Stimulated activated naive B cell treated with anti-CD40 and anti-IgM and Interleukin-4, amounts not matched to agents 10 μg/mL and 1 μg/mL and 100 μg/mL, for 72 hours (primary cell): ENCODE measurements around the gene NPW.
A peak's percentile ranks its signal among the peaks of the same experiment; 100 is the strongest.

Experiments used
- ATAC-seq, 2 donors: fragments of 150-1000 bp; cut with Tn5 transposase; replicated peaks; 2 replicates each; pipeline ENCODE4 v1.10.0; 2021; ENCODE audit warnings: moderate library complexity in 1 of 2
- DNase-seq: peaks from one replicate; pipeline ENCODE4 v3.0.0; 2021
- H3K27ac Mint-ChIP-seq: one replicate; pipeline ENCODE4 v1.8.0; 2022; ENCODE audit warnings: mild to moderate bottlenecking, mixed read lengths
- H3K27me3 Mint-ChIP-seq, 2 donors: one replicate each; pipeline ENCODE4 v1.8.0; 2022; ENCODE audit warnings: mixed read lengths in 2 of 2
- H3K36me3 Mint-ChIP-seq, 2 donors: one replicate each; pipeline ENCODE4 v1.8.0; 2022; ENCODE audit warnings: mixed read lengths in 2 of 2, mild to moderate bottlenecking in 1 of 2
- H3K4me1 Mint-ChIP-seq, 2 donors: one replicate each; pipeline ENCODE4 v1.8.0; 2022; ENCODE audit warnings: mixed read lengths in 2 of 2, mild to moderate bottlenecking in 1 of 2
- H3K4me3 Mint-ChIP-seq, 2 donors: one replicate each; pipeline ENCODE4 v1.8.0; 2022; ENCODE audit warnings: mild to moderate bottlenecking in 2 of 2, mixed read lengths in 2 of 2, moderate library complexity in 1 of 2
- H3K9me3 Mint-ChIP-seq, 2 donors: one replicate each; pipeline ENCODE4 v1.8.0; 2022; ENCODE audit warnings: mixed read lengths in 2 of 2, mild to moderate bottlenecking in 1 of 2

Gene NPW

GRCh38 chr16:2019518-2019920 lies at the start of gene NPW:
Gene NPW, plus strand, starts transcription at chr16:2019785.
- peak within 1 kb of the TSS; percentile 59 to 79 for H3K4me3 Mint-ChIP-seq
- H3K4me1 Mint-ChIP-seq = peaks cover 17 to 22% of the 10 kb centered on the region in 2 donors
- peak within 1 kb of the TSS; percentile 69 for H3K27ac Mint-ChIP-seq
- H3K9me3 Mint-ChIP-seq = no peaks in the 10 kb centered on the region
- DNase-seq (no peak), ATAC-seq (peak; percentile 26)
- H3K27me3 Mint-ChIP-seq = peaks cover 32 to 50% of the 10 kb centered on the region in 2 donors
- peaks cover 0 to 6% of the 10 kb centered on the region in 2 donors for H3K36me3 Mint-ChIP-seq

GRCh38 chr16:1971796-1972489 lies 47.6 kb upstream of the NPW start, which contains the start of gene TBL3:
Gene TBL3, plus strand, starts transcription at chr16:1972053. Its CDS starts 112 bp downstream, at chr16:1972165.
- no peaks in the 10 kb centered on the region for H3K9me3 Mint-ChIP-seq
- H3K36me3 Mint-ChIP-seq = peaks cover 36 to 56% of the 10 kb centered on the region in 2 donors
- peak within 1 kb of the TSS; percentile 98 to 100 for H3K4me3 Mint-ChIP-seq

GRCh38 chr16:1972490-1972877 lies 47.1 kb upstream of the NPW start:
- Mint-ChIP-seq H3K27me3 (peaks cover 6 to 10% of the 10 kb centered on the region in 2 donors), H3K36me3 (peaks cover 39 to 57% of the 10 kb centered on the region in 2 donors), H3K9me3 (no peaks in the 10 kb centered on the region), H3K27ac (peak overlapping the region; percentile 98), H3K4me3 (peak overlapping the region; percentile 98 to 100), H3K4me1 (peaks cover 24 to 42% of the 10 kb centered on the region in 2 donors)
- DNase-seq (no peak), ATAC-seq (peak in 1 of 2 donors; percentile 10)

More at GRCh38 chr16:1971796-1972489, 47.6 kb upstream of the NPW start, which contains the start of gene TBL3:
- Mint-ChIP-seq H3K27ac (peak within 1 kb of the TSS; percentile 98), H3K27me3 (peaks cover 4 to 8% of the 10 kb centered on the region in 2 donors), H3K4me1 (peaks cover 24 to 45% of the 10 kb centered on the region in 2 donors)
- DNase-seq (peak; percentile 94), ATAC-seq (peak; percentile 97 to 98)

GRCh38 chr16:1973461-1974156 lies 46.0 kb upstream of the NPW start:
- no peak for ATAC-seq

GRCh38 chr16:1974157-1975070 lies 45.2 kb upstream of the NPW start:
- no peak for DNase-seq
- peaks cover 26 to 42% of the 10 kb centered on the region in 2 donors for H3K4me1 Mint-ChIP-seq
- H3K27ac Mint-ChIP-seq = peak overlapping the region; percentile 25
- no peak for ATAC-seq
- no peaks in the 10 kb centered on the region for H3K9me3 Mint-ChIP-seq
- peak overlapping the region in 1 of 2 donors; percentile 39 for H3K4me3 Mint-ChIP-seq
- peaks cover 51 to 68% of the 10 kb centered on the region in 2 donors for H3K36me3 Mint-ChIP-seq
- H3K27me3 Mint-ChIP-seq = peaks cover 16% of the 10 kb centered on the region in 2 donors

More at GRCh38 chr16:1973461-1974156, 46.0 kb upstream of the NPW start:
- no peak for DNase-seq
- Mint-ChIP-seq H3K36me3 (peaks cover 47 to 63% of the 10 kb centered on the region in 2 donors), H3K4me3 (peak overlapping the region; percentile 29 to 100), H3K27ac (no peak overlapping the region), H3K9me3 (no peaks in the 10 kb centered on the region), H3K4me1 (peaks cover 24 to 39% of the 10 kb centered on the region in 2 donors), H3K27me3 (peaks cover 13 to 14% of the 10 kb centered on the region in 2 donors)

GRCh38 chr16:1975432-1976215 lies 44.0 kb upstream of the NPW start:
- Mint-ChIP-seq H3K27me3 (peaks cover 18 to 24% of the 10 kb centered on the region in 2 donors), H3K27ac (peak overlapping the region; percentile 62), H3K36me3 (peaks cover 54 to 71% of the 10 kb centered on the region in 2 donors), H3K4me3 (no peak overlapping the region), H3K9me3 (no peaks in the 10 kb centered on the region), H3K4me1 (peaks cover 28 to 48% of the 10 kb centered on the region in 2 donors)
- ATAC-seq (no peak), DNase-seq (no peak)

GRCh38 chr16:1976216-1976520 lies 43.4 kb upstream of the NPW start:
- ATAC-seq (no peak), DNase-seq (no peak)
- H3K4me1 Mint-ChIP-seq = peaks cover 27 to 48% of the 10 kb centered on the region in 2 donors
- no peaks in the 10 kb centered on the region for H3K9me3 Mint-ChIP-seq
- peaks cover 53 to 67% of the 10 kb centered on the region in 2 donors for H3K36me3 Mint-ChIP-seq
- no peak overlapping the region for H3K4me3 Mint-ChIP-seq
- peak overlapping the region; percentile 62 for H3K27ac Mint-ChIP-seq
- H3K27me3 Mint-ChIP-seq = peaks cover 22 to 29% of the 10 kb centered on the region in 2 donors

- ATAC-seq = no peak
- H3K4me1 Mint-ChIP-seq = peaks cover 28 to 47% of the 10 kb centered on the region in 2 donors
These were observed 42.4 kb upstream of the NPW start for GRCh38 chr16:1976951-1977874.

GRCh38 chr16:1977875-1978268 lies 41.7 kb upstream of the NPW start:
- Mint-ChIP-seq H3K36me3 (peaks cover 44 to 55% of the 10 kb centered on the region in 2 donors), H3K27me3 (peaks cover 32 to 42% of the 10 kb centered on the region in 2 donors), H3K27ac (no peak overlapping the region), H3K9me3 (no peaks in the 10 kb centered on the region), H3K4me3 (no peak overlapping the region), H3K4me1 (peaks cover 29 to 49% of the 10 kb centered on the region in 2 donors)
- ATAC-seq (no peak), DNase-seq (no peak)

More at GRCh38 chr16:1976951-1977874, 42.4 kb upstream of the NPW start:
- Mint-ChIP-seq H3K27ac (no peak overlapping the region), H3K9me3 (no peaks in the 10 kb centered on the region), H3K36me3 (peaks cover 45 to 58% of the 10 kb centered on the region in 2 donors), H3K4me3 (peak overlapping the region in 1 of 2 donors; percentile 59), H3K27me3 (peaks cover 28 to 35% of the 10 kb centered on the region in 2 donors)
- DNase-seq = no peak

GRCh38 chr16:1978476-1979120 lies 41.0 kb upstream of the NPW start:
- Mint-ChIP-seq H3K27me3 (peaks cover 35 to 45% of the 10 kb centered on the region in 2 donors), H3K4me3 (no peak overlapping the region), H3K9me3 (no peaks in the 10 kb centered on the region), H3K36me3 (peaks cover 38 to 48% of the 10 kb centered on the region in 2 donors), H3K27ac (no peak overlapping the region), H3K4me1 (peaks cover 28 to 49% of the 10 kb centered on the region in 2 donors)
- ATAC-seq (no peak), DNase-seq (no peak)

GRCh38 chr16:1979271-1980029 lies 40.1 kb upstream of the NPW start:
- DNase-seq = no peak
- ATAC-seq = no peak
- Mint-ChIP-seq H3K27me3 (peaks cover 35 to 45% of the 10 kb centered on the region in 2 donors), H3K27ac (no peak overlapping the region), H3K9me3 (no peaks in the 10 kb centered on the region), H3K36me3 (peaks cover 35 to 43% of the 10 kb centered on the region in 2 donors), H3K4me3 (peak overlapping the region in 1 of 2 donors; percentile 19), H3K4me1 (peaks cover 28 to 49% of the 10 kb centered on the region in 2 donors)
